HG02840 (cell line): ENCODE data around the gene CRMP1.

Source experiments
- ATAC-seq: cut with Tn5 transposase; IDR thresholded peaks from one replicate; pipeline ENCODE4 v1.9.1; 2021; ENCODE audit warnings: mild to moderate bottlenecking, moderate library complexity, moderate number of reproducible peaks; ENCODE audit not compliant: unreplicated experiment, low FRiP score

CRMP1 gene

GRCh38 chr4:5802565-5802964 lies 90.3 kb downstream of the CRMP1 start:
- no peak for ATAC-seq

GRCh38 chr4:5801696-5802095 lies 91.2 kb downstream of the CRMP1 start:
- ATAC-seq = no peak

GRCh38 chr4:5800496-5800895 lies 92.4 kb downstream of the CRMP1 start:
- ATAC-seq = no peak

- ATAC-seq = no peak
These were observed 93.5 kb downstream of the CRMP1 start for GRCh38 chr4:5799406-5799805.

GRCh38 chr4:5798946-5799345 lies 93.9 kb downstream of the CRMP1 start:
- no peak for ATAC-seq

GRCh38 chr4:5798462-5798861 lies 94.4 kb downstream of the CRMP1 start:
- no peak for ATAC-seq

GRCh38 chr4:5797866-5798265 lies 95.0 kb downstream of the CRMP1 start:
- no peak for ATAC-seq

GRCh38 chr4:5796976-5797375 lies 95.9 kb downstream of the CRMP1 start:
- ATAC-seq = no peak

- ATAC-seq = no peak
These were observed 97.3 kb downstream of the CRMP1 start for GRCh38 chr4:5795580-5795979.

GRCh38 chr4:5793514-5793913 lies 99.4 kb downstream of the CRMP1 start:
- ATAC-seq = no peak

GRCh38 chr4:5791654-5792053 lies 101.2 kb downstream of the CRMP1 start:
- no peak for ATAC-seq

GRCh38 chr4:5790546-5790857 lies 102.4 kb downstream of the CRMP1 start:
- no peak for ATAC-seq

- no peak for ATAC-seq
These were observed 103.7 kb downstream of the CRMP1 start for GRCh38 chr4:5789141-5789540.

GRCh38 chr4:5788144-5788543 lies 104.7 kb downstream of the CRMP1 start:
- no peak for ATAC-seq

GRCh38 chr4:5787311-5787710 lies 105.6 kb downstream of the CRMP1 start:
- ATAC-seq = no peak

- no peak for ATAC-seq
These were observed 106.8 kb downstream of the CRMP1 start for GRCh38 chr4:5785806-5786680.

- ATAC-seq = no peak
These were observed 107.8 kb downstream of the CRMP1 start for GRCh38 chr4:5784960-5785611.

- no peak for ATAC-seq
These were observed 108.9 kb downstream of the CRMP1 start for GRCh38 chr4:5784021-5784420.

- ATAC-seq = no peak
These were observed 109.4 kb downstream of the CRMP1 start for GRCh38 chr4:5783486-5783885.

GRCh38 chr4:5782829-5783476 lies 109.9 kb downstream of the CRMP1 start:
- no peak for ATAC-seq

GRCh38 chr4:5781691-5782090 lies 111.2 kb downstream of the CRMP1 start:
- ATAC-seq = no peak
